Spleen (tissue), 7 donors: ENCODE data around the gene GDPD1.

Source experiments
- CTCF ChIP-seq, 11 experiments: fragments of 200-600 bp in 7 of 11; fragments of 450-650 bp in 4 of 11; sonication (generic) in 4 of 11; IDR thresholded peaks in 8 of 11; conservative IDR thresholded peaks in 3 of 11; 1 replicate in 7 of 11; 2 replicates in 4 of 11; pipeline versions ENCODE4 v1.4.0 to v1.8.0; 2016 to 2021; ENCODE audit warnings: antibody characterized with exemption in 11 of 11, inconsistent platforms in 4 of 11, mild to moderate bottlenecking in 1 of 11
- POLR2A ChIP-seq, 3 donors: fragments of 450-650 bp; IDR thresholded peaks; one replicate each; pipeline ENCODE4 v1.5.1; 2017; ENCODE audit warnings: antibody characterized with exemption in 3 of 3, mild to moderate bottlenecking in 1 of 3
- POLR2AphosphoS5 ChIP-seq, 3 donors: sonication (generic); formaldehyde crosslinking; IDR thresholded peaks; one replicate each; pipeline ENCODE4 v1.5.1; 2017; ENCODE audit warnings: antibody characterized with exemption in 3 of 3
- donor health status: DM: no; HTN: no; CAD: no; lungs with moderate emphysema.
- donor health status: DM: no; HTN: no; CAD: no.
- donor health status: DM: no; HTN: no; CAD: no.

- TF ChIP-seq POLR2A (IDR thresholded peaks at IDR 0.05) (no peak), POLR2AphosphoS5 (IDR thresholded peaks at IDR 0.05) (no peak), CTCF (IDR thresholded peaks at IDR 0.05 in 8 of 11, conservative IDR thresholded peaks at IDR 0.05 in 3 of 11) (no peak)
Measured at GRCh38 chr17:59202320-59202719, 18.0 kb upstream of the GDPD1 start.
